ENCODE measurements around the gene DOCK2.
A peak's percentile ranks its signal among the peaks of the same experiment; 100 is the strongest.

Gene DOCK2

DNA sequence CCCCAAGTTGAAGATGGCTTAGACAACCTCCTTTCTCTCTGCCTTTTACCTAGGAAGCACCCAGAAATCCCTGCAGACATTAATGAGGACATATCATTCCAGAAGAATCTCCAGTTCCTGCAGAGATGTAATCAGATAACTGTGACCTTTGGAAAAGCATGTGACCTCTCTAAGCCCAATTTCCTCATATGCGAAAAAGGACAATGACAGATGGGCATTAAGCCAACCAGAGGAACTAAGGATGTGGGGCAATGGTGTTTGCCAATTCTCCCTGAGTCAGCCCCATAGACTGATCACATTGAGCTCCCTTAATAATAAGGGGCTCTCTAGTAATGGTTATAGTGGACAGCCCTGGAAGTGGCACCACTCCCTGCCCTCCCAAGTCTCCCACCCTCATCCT is 458.6 kb downstream of the DOCK2 start:
- DNase-seq (ENCODE audit: low read depth), result peak; percentile 40

DNA sequence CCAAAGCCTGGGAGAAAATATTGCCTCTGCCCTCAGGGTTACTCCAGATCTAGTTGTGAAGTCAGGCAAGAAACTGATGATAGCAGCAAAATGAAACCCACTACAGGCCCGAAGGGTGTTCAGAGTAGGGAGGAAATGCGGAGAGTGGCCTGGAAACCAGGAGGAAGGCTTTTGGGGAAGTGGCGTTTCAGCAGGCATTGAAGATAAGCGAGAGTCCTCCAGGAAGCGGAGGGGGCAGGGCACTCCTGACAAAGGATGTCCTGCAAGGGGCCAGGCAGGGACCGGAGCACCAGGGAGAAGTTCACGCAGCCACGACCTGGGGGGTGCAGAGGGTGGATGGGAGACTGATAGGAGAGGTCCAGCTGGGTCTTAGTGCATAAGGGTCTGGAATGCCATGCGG is 460.9 kb downstream of the DOCK2 start:
- no peak for DNase-seq (ENCODE audit: low read depth)

DNA sequence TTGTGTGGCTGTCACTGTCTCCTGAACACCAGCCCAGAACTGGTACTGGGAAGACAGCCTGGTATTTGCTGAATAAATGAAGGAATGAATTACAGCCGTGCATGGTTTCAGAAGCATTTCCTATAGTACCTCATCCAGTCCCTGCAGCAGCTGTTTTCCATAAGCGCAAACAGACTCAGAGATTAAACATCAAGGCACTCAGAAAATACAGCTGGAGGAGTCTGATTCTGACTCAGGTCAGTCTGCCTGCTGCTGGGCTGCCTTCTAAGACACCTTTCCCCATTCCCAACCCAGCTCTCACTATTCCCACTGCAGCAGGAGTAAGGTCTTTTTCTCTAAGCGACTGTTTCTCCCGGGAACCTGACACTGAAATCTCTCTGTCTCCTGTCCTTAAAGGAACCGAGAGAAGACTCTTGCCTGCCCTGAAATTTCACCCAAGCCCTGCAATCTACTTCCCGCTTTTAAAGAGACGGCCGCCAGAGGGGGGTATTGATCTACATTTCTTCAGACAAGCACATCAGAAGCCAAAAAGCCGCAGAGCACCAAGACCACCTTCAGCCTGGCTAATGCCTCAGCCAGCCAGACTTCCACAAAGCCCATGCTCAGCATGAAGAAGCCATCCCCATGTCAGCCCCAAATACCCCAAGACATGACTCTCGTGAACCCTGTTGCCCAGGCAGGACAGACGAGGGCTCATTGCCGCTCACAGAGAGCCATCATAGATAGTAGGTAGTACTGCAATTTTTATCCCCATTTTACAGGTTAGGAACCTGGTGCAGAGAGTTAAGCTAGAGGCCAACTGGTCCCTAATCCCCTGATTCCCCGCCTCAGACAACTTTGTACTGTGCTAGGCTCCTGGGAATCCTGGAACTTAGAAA is 463.2 kb downstream of the DOCK2 start:
- peak; percentile 75 for DNase-seq (ENCODE audit: low read depth)

DNA sequence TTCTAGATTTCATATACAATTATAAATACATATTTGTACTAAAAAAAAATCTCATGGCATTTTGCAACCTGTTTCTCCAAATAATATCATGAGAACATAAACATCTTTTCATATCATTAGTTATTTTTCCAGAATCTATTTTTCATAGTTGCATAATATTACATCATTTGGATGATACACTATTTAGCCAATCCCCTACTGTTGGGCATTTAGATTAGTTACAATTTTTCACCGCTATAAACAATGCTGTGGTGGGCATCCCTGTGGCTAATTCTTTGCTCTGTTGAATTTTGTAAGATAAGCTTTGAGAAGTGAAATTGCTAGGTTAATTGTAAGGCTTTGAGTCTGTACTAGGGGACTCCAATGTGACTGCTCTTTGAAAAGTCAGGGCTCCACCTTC is 466.4 kb downstream of the DOCK2 start:
- no peak for DNase-seq (ENCODE audit: low read depth)

DNA sequence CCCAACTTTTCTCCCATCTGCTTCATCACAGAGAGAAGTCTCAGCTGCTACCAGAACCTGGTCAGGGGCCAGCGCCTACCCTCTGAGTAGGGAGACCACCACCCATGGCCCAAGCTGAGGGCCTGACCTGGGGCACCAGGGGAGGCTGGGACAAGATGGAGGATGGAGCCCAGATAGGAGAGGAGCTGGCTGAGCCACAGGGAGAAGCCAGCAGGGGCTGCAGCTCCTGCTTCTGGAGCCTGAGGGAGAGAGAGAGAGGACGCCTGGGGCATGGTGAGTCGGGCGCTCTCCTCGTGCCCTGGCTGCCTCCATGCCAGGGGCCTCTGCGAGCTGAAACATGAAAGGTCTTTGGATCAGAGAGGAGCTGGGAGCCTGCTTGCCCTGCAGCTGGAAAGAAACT is 467.2 kb downstream of the DOCK2 start:
- no peak for DNase-seq (ENCODE audit: low read depth)

DNA sequence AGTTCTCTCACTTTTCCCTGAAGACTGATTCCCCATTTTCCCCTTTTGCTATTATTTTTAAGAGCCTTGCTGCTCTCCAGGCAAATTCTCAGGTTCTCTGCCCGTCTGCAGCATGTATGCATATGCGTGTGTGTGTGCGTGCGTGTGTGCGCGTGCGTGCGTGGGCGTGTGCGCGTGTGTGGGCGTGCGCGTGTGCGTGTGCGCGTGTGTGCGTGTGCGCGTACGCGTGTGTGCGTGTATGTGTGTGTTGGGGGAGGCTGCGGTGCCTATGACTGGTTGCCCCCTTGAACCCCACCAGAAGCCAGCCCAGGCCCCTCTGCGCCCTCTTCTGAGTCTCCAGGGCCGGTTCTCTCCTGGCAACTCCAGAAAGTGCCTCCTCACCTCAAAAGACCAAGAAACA is 467.6 kb downstream of the DOCK2 start:
- DNase-seq (ENCODE audit: low read depth), result no peak

DNA sequence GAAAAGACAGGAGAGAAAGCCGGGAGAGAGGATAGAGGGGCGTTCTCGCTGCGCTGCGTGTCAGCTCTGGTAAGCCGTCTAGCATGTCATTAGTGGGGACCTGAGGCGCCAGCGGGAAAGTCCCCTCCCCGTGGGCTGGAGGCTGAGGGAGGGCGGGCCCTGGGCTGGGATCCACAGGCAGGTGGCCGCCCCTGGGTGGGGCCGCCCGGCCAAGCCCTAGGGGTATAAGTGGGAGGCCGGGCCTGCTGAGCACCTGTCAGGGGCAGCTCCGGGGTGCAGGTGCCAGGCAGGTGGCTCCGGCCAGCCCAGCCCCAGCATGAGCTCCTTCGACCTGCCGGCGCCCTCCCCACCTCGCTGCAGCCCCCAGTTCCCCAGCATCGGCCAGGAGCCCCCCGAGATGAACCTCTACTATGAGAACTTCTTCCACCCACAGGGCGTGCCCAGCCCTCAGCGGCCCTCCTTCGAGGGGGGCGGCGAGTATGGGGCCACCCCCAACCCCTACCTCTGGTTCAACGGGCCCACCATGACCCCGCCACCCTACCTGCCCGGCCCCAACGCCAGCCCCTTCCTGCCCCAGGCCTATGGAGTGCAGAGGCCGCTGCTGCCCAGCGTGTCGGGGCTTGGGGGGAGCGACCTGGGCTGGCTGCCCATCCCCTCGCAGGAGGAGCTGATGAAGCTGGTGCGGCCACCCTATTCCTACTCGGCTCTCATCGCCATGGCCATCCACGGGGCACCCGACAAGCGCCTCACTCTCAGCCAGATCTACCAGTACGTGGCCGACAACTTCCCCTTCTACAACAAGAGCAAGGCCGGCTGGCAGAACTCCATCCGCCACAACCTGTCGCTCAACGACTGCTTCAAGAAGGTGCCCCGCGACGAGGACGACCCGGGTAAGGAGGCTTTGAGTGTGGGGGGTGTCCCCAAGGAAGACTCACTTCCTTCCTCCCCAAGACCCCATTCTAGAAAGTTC is 468.9 kb downstream of the DOCK2 start, which contains the start of gene FOXI1:
FOXI1 (plus strand) TSS at position 256 of the 970 bp plus-strand sequence; CDS start at position 317, 61 bp downstream.
- DNase-seq (ENCODE audit: low read depth), result no peak

DNA sequence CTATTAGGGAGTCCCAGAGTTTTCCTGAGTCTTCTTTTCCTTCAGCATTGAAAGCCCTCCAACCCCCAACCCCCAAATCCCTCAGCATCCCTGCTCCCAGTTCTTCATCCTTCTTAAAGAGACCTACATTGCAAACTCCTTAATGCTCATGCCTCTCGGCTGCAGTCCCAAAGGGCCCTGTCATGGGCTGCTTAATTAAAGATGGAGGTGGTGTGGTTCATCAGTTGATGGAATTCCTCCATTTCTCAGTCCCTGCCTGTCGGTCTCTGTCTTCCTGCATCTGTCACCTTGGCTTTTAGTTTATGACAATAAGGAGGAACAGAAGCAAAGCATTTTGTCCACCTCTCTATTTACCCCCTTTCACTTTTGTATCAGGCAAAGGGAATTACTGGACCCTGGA is 470.6 kb downstream of the DOCK2 start:
- DNase-seq (ENCODE audit: low read depth), result no peak

DNA sequence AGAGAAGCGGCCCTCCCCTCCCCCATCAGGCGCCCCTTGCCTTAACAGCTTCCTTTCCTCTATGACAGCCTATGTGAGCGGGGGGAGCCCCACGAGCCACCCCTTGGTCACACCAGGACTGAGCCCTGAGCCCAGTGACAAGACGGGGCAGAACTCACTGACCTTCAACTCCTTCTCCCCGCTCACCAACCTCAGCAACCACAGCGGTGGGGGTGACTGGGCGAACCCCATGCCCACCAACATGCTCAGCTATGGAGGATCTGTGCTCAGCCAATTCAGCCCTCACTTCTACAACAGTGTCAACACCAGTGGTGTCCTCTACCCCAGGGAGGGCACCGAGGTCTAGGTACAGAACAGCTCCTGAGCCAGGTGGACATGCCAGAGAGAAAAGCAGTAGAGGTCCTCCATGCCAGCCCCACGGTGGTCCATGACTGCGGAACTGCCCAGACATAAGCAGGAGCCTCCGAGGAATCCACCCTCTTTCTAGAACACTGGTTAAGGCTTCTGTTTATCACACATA is 471.3 kb downstream of the DOCK2 start:
- DNase-seq (ENCODE audit: low read depth), result no peak

DNA sequence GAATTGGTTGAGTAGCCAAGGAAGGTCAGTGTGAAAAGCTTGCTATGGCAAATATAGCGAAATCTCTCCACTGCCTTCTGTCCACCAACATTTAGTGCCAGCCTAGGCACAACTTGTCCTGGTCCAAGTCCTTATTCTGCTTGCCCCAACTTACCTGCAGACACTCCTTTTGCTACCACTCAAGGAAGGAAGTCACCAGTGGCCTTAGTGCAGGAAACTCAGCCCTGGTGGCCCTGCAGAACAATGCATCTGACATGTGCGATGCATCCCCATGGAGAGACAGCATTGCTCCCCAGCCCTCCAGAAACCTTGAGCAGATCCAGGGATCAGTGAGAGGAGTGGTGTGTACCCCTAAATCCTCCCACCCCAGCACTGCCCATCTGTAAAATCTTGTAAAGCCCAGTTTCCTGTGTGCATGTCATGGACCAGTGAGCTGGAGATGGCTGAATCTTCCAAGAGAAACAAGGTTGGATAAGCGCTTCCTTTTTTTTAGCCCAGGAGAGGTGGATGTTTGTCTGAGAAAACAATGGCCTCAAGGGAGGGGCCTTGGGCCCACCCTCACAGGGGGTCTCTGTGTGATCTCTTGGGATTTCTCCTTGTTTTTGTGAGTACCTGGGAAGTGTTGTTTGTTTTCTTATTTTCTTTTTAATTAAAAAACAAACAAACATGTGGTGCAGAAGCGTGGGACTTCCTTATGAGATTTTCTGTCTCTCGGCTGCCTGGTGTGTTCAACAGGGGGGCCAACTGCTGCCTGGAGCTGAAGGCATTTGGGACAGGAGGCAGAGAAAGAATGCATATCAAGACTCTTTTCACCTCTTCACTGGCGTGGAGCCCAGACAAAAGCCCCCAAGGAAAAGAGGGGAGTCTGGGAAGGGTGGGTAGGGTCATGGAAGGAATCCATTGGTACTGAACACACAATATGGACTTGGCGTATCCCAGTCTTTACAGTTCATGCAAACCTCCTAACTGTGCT is 472.3 kb downstream of the DOCK2 start:
- DNase-seq (ENCODE audit: low read depth), result no peak

DNA sequence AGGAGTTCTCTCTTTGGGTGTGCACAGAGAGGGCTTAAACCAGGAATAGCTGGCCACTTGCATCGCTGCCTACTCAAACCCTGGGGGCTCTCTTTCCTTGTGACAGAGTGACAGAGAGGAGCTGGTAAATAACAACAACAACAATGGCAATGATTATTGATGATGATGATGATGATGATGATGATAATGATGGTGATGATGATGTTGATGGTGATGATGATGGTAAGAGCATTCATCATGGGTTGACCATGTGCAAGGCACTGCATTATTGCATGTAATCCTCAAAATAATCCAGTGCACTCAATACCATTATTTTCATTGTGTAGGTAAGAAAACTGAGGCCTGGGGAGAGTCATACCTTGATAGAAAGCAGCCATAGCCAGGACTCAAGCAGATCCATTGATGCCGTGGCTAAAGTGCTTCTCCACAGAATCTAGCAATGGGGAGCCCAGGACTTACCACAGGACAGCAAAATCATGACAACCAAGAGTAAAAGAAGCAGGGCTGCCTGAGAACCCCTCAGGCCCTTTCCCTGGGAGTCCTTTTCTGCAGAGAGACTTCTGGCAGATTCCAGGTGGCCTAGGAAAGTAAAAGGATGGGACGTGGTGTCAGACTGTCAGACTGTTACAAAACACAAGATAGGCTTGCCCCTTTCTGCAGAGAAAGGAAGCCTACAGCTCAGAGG is 473.5 kb downstream of the DOCK2 start:
- no peak for DNase-seq (ENCODE audit: low read depth)

DNA sequence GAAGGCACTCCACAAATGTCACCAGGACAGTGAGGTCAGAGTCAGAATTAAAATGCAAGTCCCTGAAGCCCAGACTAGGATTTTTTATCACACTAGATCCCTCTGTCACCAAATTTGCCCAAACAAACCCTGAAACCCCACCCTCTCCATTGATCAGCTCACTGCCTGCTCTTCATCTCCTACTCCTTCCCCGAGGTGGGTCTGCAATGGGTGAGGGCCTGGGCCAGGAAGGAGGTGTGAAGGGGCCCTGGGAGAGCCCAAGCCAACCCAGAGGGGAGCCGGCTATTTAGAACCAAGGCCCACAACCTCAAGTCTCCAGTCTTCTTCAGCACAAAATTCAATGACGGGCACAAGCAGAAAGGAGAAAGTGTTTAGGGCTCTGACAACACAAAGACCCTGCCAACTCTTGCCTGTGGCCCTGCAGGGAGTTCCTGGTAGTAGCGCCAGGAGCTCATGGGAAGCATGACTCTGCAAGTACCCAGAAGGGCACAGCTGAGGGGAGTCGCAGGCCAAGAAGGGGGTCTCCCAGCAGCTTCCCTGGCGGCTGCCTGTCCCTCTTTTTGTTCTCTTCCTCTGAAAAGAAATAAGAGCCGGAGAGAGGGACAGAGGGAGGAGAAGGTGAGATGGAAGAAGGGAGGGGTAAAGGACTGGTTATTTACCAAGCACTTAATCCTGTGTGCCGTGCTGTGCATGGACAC is 474.2 kb downstream of the DOCK2 start:
- DNase-seq (ENCODE audit: low read depth), result no peak

DNA sequence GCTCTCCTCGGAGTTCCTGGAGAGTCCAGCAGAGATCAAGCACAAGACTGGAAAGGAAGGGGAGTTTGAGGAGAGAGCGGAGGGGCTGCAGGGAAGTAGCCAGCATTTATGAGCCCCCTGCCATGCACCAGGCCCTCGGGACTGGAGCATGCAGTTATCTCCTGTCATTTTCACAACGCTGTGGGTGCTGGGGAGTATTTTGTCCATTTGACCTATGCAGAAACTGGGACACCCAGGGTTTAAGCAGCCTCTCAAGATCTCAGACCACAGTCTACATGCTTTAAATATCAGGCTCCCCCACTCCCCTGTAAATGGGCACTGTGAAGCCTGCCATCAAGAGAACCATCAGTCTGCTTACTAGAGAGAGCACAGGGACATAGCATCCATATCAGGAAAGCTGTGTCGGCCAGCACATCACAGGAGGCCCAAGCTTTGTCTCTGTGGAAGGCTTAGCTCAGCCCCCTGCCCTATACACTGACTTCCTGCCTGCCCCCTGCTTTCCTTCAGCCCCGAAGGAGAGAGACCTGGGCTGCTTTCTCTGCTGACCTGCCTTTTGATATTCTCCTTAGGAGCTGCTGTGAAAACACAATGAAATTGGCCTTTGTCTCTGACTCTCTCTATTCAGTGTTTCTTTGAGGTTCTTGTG is 475.9 kb downstream of the DOCK2 start:
- DNase-seq (ENCODE audit: low read depth), result no peak

DNA sequence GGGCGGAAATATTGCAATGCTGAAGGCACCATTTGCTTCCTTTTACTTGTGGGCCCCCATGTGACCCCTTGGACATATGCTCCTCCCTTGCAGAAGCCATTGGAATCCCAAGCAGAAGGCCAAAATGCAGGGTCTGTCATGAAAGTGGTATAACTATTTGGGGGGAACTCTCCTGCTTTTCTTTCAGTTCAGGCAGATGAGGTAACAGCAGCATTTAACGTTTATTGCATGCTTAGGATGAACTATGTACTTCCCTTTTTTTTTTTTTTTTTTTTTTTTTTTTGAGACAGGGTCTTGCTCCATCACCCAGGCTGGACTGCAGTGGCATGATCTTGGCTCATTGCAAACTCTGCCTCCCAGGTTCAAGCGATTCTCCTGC is 476.4 kb downstream of the DOCK2 start:
- DNase-seq (ENCODE audit: low read depth), result no peak

DNA sequence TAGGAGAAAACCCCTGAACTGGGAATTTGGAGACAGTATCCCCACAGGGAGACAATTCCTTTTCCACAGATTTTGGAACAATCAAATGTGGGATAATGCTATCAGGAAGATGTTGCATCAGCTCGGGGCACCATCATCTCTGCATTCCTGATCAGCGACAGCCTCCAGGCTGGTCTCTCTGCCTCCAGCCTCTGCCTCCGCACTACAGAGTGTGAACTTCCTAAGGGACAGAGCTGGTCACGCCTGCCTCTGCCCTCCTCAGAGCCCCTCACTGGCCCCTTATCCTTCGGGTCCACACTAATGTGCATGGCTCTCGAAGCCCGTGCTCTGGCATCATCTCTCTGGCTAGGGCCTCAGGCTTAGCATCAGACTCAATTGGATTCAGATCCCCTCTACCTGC is 477.2 kb downstream of the DOCK2 start:
- DNase-seq (ENCODE audit: low read depth), result no peak

DNA sequence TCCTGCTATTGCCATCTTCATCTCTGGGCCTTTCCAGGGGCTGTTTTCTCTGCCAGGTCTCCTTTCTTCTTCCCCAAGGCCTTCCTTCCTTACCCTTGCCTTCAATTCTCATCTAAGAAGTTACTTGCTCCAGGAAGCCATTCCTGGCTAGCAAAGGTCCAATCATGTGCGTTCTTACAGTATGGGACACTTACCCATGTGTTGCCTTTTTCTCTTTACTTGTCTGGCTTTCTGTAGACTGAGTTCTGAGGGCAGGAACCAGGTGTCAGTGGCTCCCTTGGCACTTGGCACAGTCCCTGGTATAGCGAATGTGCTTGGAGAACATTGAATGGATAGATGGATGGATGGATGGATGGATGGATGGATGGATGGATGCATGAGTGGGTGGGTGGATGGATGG is 478.9 kb downstream of the DOCK2 start:
- no peak for DNase-seq (ENCODE audit: low read depth)

DNA sequence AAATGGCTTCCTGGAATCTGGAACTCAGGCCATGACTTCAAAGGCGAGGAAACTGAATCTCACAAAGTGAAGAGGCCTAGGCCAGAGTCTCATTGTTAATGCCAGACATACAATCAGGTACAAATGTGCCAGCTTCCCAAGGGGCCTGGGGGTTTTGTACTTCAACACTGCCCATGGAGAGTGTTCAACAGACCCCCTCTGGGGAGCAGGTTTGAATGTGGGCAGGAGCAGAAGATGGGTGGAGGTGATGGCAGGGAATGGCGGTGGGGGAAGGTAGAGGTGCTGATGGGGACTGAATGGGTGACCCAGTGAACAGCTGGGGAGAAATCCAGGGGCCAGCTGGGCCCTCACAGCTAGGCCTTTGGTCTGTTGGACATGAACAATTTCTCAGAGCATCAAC is 480.7 kb downstream of the DOCK2 start:
- DNase-seq (ENCODE audit: low read depth), result no peak

DNA sequence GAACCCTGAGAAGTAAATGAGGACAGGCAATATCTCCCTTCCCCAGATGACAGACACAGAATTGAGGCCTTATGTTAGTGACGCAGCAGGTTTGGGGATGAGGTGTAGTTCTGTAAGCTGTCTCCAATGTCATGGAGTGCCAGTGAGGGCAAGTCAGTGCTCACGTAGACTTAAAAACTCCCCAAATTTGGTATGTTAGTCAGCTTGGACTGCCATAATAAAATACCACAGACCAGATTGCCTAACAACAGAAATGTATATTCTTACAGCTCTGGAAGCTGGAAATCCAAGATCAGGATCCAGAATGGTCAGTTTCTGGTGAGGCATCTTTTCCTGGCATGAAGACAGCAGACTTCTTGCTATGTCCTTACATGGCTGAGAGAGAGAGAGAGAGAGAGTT is 483.5 kb downstream of the DOCK2 start:
- peak; percentile 85 for DNase-seq (ENCODE audit: low read depth)

DNA sequence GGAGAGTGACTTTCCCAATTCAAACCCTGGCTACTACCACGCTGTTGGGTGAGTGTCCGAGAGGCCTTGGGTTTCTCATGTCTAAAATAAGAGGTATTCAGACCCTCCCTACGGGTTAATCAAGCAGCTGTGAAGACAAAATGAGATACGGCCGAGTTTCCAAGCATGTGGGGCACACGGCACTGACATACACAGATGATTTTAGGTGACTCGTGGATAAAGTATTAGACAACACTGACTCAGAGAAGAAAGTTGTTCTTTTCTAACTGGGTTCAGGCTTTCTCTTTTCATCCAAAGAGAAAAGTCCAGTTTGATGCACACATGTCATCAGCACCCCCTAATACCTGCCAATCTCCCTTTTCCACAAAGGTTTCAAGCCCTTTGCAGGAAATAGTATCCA is 484.2 kb downstream of the DOCK2 start:
- DNase-seq (ENCODE audit: low read depth), result peak; percentile 46

DNA sequence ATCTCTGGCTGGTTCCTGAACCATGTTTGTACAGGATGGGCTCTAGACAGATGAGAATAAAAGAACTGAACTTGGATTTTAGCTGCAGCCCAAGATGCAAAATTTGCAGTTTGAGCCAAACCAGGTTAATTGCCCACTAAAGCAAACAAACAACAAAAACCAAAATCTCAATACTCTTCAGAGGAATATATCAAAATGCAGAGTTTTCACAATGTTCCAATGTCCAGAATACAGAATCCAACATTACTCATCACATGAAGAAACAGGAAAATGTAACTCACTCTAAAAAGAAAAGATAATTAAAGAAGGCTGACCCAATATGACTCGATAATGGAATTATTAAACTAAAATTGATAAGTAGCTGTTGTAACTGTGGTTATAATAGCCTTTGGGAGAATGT is 489.0 kb downstream of the DOCK2 start:
- no peak for DNase-seq (ENCODE audit: low read depth)
